Spleen (tissue), 11 donors: ENCODE measurements around the gene ANO4. TPM values are rescaled to one million over a fixed set of nuclear protein-coding genes. Genes with fewer than 3 reads are reported as not detected.

ENCODE experiments used
- DNase-seq: peaks from one replicate; pipeline ENCODE4 v3.0.0-alpha.2; 2020
- H3K27ac ChIP-seq, 8 donors: fragments of 200-600 bp; sonication (generic) in 7 of 8; 1 replicate in 4 of 8; 2 replicates in 4 of 8; pipeline versions ENCODE4 v1.5.0 to v1.8.0; 2016 to 2021; ENCODE audit warnings: inconsistent platforms in 4 of 8, mild to moderate bottlenecking in 4 of 8, moderate library complexity in 1 of 8
- H3K27me3 ChIP-seq, 7 donors: fragments of 200-600 bp; sonication (generic) in 6 of 7; replicated peaks in 1 of 7; 1 replicate in 4 of 7; 2 replicates in 3 of 7; pipeline versions ENCODE4 v1.5.0 to v1.8.0; 2016 to 2021; ENCODE audit warnings: inconsistent platforms in 3 of 7, mild to moderate bottlenecking in 1 of 7
- H3K36me3 ChIP-seq, 6 donors: fragments of 200-600 bp; sonication (generic) in 5 of 6; 1 replicate in 4 of 6; 2 replicates in 2 of 6; pipeline versions ENCODE4 v1.5.0 to v1.8.0; 2016 to 2021; ENCODE audit warnings: inconsistent platforms in 2 of 6
- H3K4me1 ChIP-seq, 6 donors: fragments of 200-600 bp; sonication (generic) in 5 of 6; 1 replicate in 3 of 6; 2 replicates in 3 of 6; pipeline versions ENCODE4 v1.5.0 to v1.8.0; 2016 to 2021; ENCODE audit warnings: inconsistent platforms in 3 of 6
- H3K4me3 ChIP-seq, 8 donors: fragments of 200-600 bp; sonication (generic) in 7 of 8; 1 replicate in 4 of 8; 2 replicates in 4 of 8; pipeline versions ENCODE4 v1.5.0 to v1.8.0; 2016 to 2021; ENCODE audit warnings: inconsistent platforms in 4 of 8, mild to moderate bottlenecking in 4 of 8, moderate library complexity in 2 of 8
- H3K9me3 ChIP-seq, 8 donors: fragments of 200-600 bp; sonication (generic) in 7 of 8; 1 replicate in 4 of 8; 2 replicates in 4 of 8; pipeline versions ENCODE4 v1.5.0 to v1.8.0; 2016 to 2021; ENCODE audit warnings: inconsistent platforms in 4 of 8
- CTCF ChIP-seq, 11 experiments: fragments of 200-600 bp in 7 of 11; fragments of 450-650 bp in 4 of 11; sonication (generic) in 4 of 11; IDR thresholded peaks in 8 of 11; conservative IDR thresholded peaks in 3 of 11; 1 replicate in 7 of 11; 2 replicates in 4 of 11; pipeline versions ENCODE4 v1.4.0 to v1.8.0; 2016 to 2021; ENCODE audit warnings: antibody characterized with exemption in 11 of 11, inconsistent platforms in 4 of 11, mild to moderate bottlenecking in 1 of 11
- POLR2A ChIP-seq, 3 donors: fragments of 450-650 bp; IDR thresholded peaks; one replicate each; pipeline ENCODE4 v1.5.1; 2017; ENCODE audit warnings: antibody characterized with exemption in 3 of 3, mild to moderate bottlenecking in 1 of 3
- POLR2AphosphoS5 ChIP-seq, 3 donors: sonication (generic); formaldehyde crosslinking; IDR thresholded peaks; one replicate each; pipeline ENCODE4 v1.5.1; 2017; ENCODE audit warnings: antibody characterized with exemption in 3 of 3
- WGBS, 5 donors: extraction: QIAGEN DNeasy Blood & Tissue Kit in 3 of 5; methylation state at CpG; one replicate each; pipeline versions ENCODE4 v1.1.5 to v1.1.7; 2013 to 2018; 5-methylcytosine and 5-hydroxymethylcytosine counted together
- intact Hi-C: fragments of 100-400 bp; cut with DNase I; formaldehyde crosslinking; loops from one replicate; pipeline ENCODE4 v1.15.0; 2023; ENCODE audit warnings: low total_unique reads
- polyA plus RNA-seq, 3 donors: library from polyadenylated mRNA; stranded (reverse); fragments of 200-250 nt; gene quantifications; one replicate each; pipeline ENCODE4 v1.2.1, GENCODE V29; 2013
- total RNA-seq, 7 donors: library from RNA; depleted of rRNA in 3 of 7; stranded (reverse); fragments of >200 nt in 3 of 7; fragmentation: NEBNext Ultra II Directional in 4 of 7; extraction: Animal tissue kit (Norgen Biotek cat#: 25700) in 4 of 7; gene quantifications; one replicate each; pipeline versions ENCODE4 v1.1.0 to v1.2.1, GENCODE V29; 2016 to 2021
- donor health status: healthy with polysubstance abuse.
- donor health status: DM: no; HTN: no; CAD: no; lungs with moderate emphysema.
- donor health status: DM: no; HTN: no; CAD: no.
- donor health status: Bipolar disorder and iron deficiency.
- donor health status: healthy.
- donor health status: DM: no; HTN: no; CAD: no.
- donor health status: DM: yes; HTN: yes; CAD: no.

The ANO4 gene
- total and polyA plus RNA-seq, 10 donors: 0.42 TPM; not detected in 9

DNA sequence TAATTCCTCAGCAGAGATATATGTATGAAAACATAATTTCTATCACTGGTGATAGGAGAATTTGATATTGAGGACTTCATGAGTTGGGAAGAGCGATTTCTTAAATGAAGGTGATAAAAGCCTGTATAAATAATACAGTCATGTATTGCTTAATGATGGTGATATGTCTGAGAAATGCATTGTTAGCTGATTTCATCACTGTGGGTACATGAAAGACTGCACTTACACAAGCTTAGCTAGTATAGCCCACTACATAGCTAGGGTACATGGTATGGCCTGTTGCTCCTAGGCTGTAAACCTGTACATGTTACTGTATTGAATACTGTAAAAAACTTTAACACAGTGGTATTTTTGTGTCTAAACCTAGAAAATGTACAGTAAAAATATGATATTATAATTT is 63.4 kb downstream of the ANO4 start:
- Histone ChIP-seq H3K27me3 (peaks cover 0 to 3% (median 0%) of the 10 kb centered on the region in 7 donors), H3K4me3 (no peak overlapping the region), H3K36me3 (no peaks in the 10 kb centered on the region), H3K27ac (no peak overlapping the region), H3K4me1 (no peaks in the 10 kb centered on the region), H3K9me3 (peaks cover 0 to 4% (median 0%) of the 10 kb centered on the region in 8 donors)
- no peak for DNase-seq
- TF ChIP-seq CTCF (IDR thresholded peaks at IDR 0.05 in 8 of 11, conservative IDR thresholded peaks at IDR 0.05 in 3 of 11) (no peak), POLR2A (IDR thresholded peaks at IDR 0.05) (no peak), POLR2AphosphoS5 (IDR thresholded peaks at IDR 0.05) (no peak)
- intact Hi-C loops: no loop called here
- WGBS, 5 donors: 75 to 84% (median 79%) methylated on average over 1 of the region's 1 CpG

GRCh38 chr12:100858656-100859055 is 64.1 kb downstream of the ANO4 start:
- intact Hi-C loops: no loop called here
- H3K9me3 ChIP-seq: peaks cover 0 to 4% (median 0%) of the 10 kb centered on the region in 8 donors
- no peak overlapping the region for H3K4me3 ChIP-seq
- WGBS, 5 donors: 29 to 42% (median 36%) methylated on average over 1 of the region's 1 CpG
- TF ChIP-seq CTCF (IDR thresholded peaks at IDR 0.05 in 8 of 11, conservative IDR thresholded peaks at IDR 0.05 in 3 of 11): no peak
- no peak for TF ChIP-seq POLR2AphosphoS5 (IDR thresholded peaks at IDR 0.05)
- TF ChIP-seq POLR2A (IDR thresholded peaks at IDR 0.05): no peak
- peaks cover 0 to 3% (median 0%) of the 10 kb centered on the region in 7 donors for H3K27me3 ChIP-seq
- H3K36me3 ChIP-seq: no peaks in the 10 kb centered on the region
- H3K4me1 ChIP-seq: no peaks in the 10 kb centered on the region
- no peak overlapping the region for H3K27ac ChIP-seq
- no peak for DNase-seq

DNA sequence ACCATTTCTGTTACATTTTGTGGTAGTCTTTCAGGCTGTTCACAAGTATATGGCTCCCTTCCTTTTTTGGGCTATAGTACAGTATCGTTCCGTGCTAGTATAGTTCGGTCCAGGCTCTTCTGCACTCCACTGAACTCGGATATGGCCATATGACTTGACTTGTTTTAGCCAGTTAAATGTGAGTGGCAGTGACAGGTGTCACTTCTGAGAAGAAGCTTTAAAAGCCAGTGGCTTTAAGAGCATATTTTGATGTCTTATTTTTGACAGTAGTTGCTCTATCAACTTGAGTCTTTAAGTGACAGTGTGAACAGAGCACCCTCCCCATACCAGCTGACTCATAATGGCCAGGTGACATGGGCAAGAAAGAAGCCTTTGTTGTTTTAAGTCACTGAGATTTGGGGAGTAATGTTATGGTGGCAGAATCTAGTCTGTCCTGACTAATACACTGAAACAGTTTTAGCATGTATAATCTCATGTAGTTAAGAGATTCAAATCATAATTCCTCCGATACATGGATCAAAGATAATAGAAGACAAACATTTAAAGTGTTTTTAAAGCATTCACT is 64.6 kb downstream of the ANO4 start:
- Histone ChIP-seq H3K9me3 (peaks cover 0 to 4% (median 0%) of the 10 kb centered on the region in 8 donors), H3K36me3 (no peaks in the 10 kb centered on the region), H3K4me1 (no peaks in the 10 kb centered on the region), H3K27ac (no peak overlapping the region), H3K27me3 (peaks cover 0 to 3% (median 0%) of the 10 kb centered on the region in 7 donors), H3K4me3 (no peak overlapping the region)
- no peak for TF ChIP-seq CTCF (IDR thresholded peaks at IDR 0.05 in 8 of 11, conservative IDR thresholded peaks at IDR 0.05 in 3 of 11)
- TF ChIP-seq POLR2A (IDR thresholded peaks at IDR 0.05): no peak
- no peak for TF ChIP-seq POLR2AphosphoS5 (IDR thresholded peaks at IDR 0.05)
- DNase-seq: no peak
- intact Hi-C loops: no loop called here
- 83 to 96% (median 89%) methylated on average over 5 of the region's 5 CpGs for WGBS, 5 donors

DNA sequence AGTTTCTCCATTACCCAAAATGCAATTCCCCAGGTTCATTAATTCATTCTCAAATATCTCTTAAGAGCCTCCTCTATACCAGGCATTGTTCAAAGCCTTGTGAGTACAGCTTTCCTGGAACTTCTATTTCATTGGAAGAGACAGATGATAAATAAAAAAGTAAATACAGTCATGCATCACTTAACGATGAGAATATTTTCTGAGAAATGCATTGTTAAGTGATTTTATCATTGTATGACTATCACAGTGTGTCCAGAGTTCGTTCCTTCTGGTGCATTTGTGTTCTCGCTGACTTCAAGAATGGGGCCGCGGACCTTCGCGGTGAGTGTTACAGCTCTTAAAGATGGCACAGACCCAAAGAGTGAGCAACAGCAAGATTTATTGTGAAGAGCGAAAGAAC is 66.0 kb downstream of the ANO4 start:
- H3K36me3 ChIP-seq: no peaks in the 10 kb centered on the region
- H3K4me3 ChIP-seq: no peak overlapping the region
- no peaks in the 10 kb centered on the region for H3K4me1 ChIP-seq
- peaks cover 0 to 4% (median 0%) of the 10 kb centered on the region in 8 donors for H3K9me3 ChIP-seq
- no peaks in the 10 kb centered on the region for H3K27me3 ChIP-seq
- H3K27ac ChIP-seq: no peak overlapping the region
- intact Hi-C loops: no loop called here
- 87 to 92% (median 91%) methylated on average over 8 of the region's 8 CpGs for WGBS, 5 donors
- no peak for DNase-seq
- TF ChIP-seq POLR2AphosphoS5 (IDR thresholded peaks at IDR 0.05) (no peak), CTCF (IDR thresholded peaks at IDR 0.05 in 8 of 11, conservative IDR thresholded peaks at IDR 0.05 in 3 of 11) (no peak), POLR2A (IDR thresholded peaks at IDR 0.05) (no peak)
